Body of pancreas (tissue), 4 donors: ENCODE measurements around the gene S100A11. TPM values are rescaled to one million over a fixed set of nuclear protein-coding genes. Genes with fewer than 3 reads are reported as not detected.

ENCODE experiments used
- ATAC-seq: fragments of 150-250 bp; one replicate; pipeline ENCODE4 v1.9.1; 2016
- DNase-seq, 4 donors: peaks; one replicate each; pipeline ENCODE4 v3.0.0-alpha.2; 2019
- H3K27ac ChIP-seq, 4 donors: fragments of 200-600 bp; sonication (generic); 1 replicate in 3 of 4; 2 replicates in 1 of 4; pipeline versions ENCODE4 v1.5.1 to v1.6.1; 2016 to 2019; ENCODE audit warnings: mild to moderate bottlenecking in 1 of 4, mixed read lengths in 1 of 4, moderate library complexity in 1 of 4
- H3K27me3 ChIP-seq, 2 donors: fragments of 200-600 bp; sonication (generic); one replicate each; pipeline ENCODE4 v1.6.0; 2016; ENCODE audit warnings: mild to moderate bottlenecking in 1 of 2
- H3K36me3 ChIP-seq, 2 donors: fragments of 200-600 bp; sonication (generic); replicated peaks in 1 of 2; 2 replicates each; pipeline ENCODE4 v1.5.1; 2016; ENCODE audit warnings: low read depth in 2 of 2; ENCODE audit not compliant: insufficient read depth in 1 of 2
- H3K4me1 ChIP-seq: fragments of 200-600 bp; sonication (generic); one replicate; pipeline ENCODE4 v1.6.0; 2016
- H3K4me3 ChIP-seq, 2 donors: fragments of 200-600 bp; sonication (generic); 1 replicate in 1 of 2; 2 replicates in 1 of 2; pipeline ENCODE4 v1.5.1; 2016 to 2019
- H3K9me3 ChIP-seq, 3 donors: fragments of 200-600 bp; sonication (generic); 1 replicate in 2 of 3; 2 replicates in 1 of 3; pipeline ENCODE4 v1.5.1; 2016
- CTCF ChIP-seq, 7 experiments: fragments of 450-650 bp in 4 of 7; fragments of 200-600 bp in 3 of 7; sonication (generic) in 3 of 7; IDR thresholded peaks; one replicate each; pipeline ENCODE4 v1.5.1; 2016 to 2019; ENCODE audit warnings: antibody characterized with exemption in 7 of 7
- POLR2A ChIP-seq, 3 donors: fragments of 450-650 bp; IDR thresholded peaks; one replicate each; pipeline ENCODE4 v1.6.1; 2016; ENCODE audit warnings: antibody characterized with exemption in 3 of 3, mild to moderate bottlenecking in 2 of 3
- WGBS, 2 donors: methylation state at CpG; one replicate each; pipeline ENCODE4 v1.1.5; 2017; 5-methylcytosine and 5-hydroxymethylcytosine counted together
- intact Hi-C: fragments of 100-400 bp; cut with DNase I; formaldehyde crosslinking; loops from one replicate; pipeline ENCODE4 v1.15.1; 2023
- total RNA-seq, 2 donors: library from RNA; depleted of rRNA; stranded (reverse); fragments of >200 nt; gene quantifications; one replicate each; pipeline ENCODE4 v1.1.0, GENCODE V29; 2016

The S100A11 gene
- total RNA-seq, 2 donors from 2014 or later, result 76.1 to 101 TPM

GRCh38 chr1:151995774-151996173 is 41.0 kb downstream of the S100A11 start:
- Histone ChIP-seq H3K27me3 (no peaks in the 10 kb centered on the region), H3K36me3 (no peaks in the 10 kb centered on the region), H3K9me3 (no peaks in the 10 kb centered on the region), H3K4me1 (peaks cover 31% of the 10 kb centered on the region), H3K4me3 (no peak overlapping the region), H3K27ac (no peak overlapping the region)
- DNase-seq, result no peak
- intact Hi-C loops, result loop anchor here (5.0 kb wide), 1 partner anchor 58 kb away; no protein-coding TSS in a partner anchor
- WGBS, 2 donors, result 62 to 63% methylated on average over 2 of the region's 2 CpGs
- TF ChIP-seq CTCF (IDR thresholded peaks at IDR 0.05), result no peak
- no peak for TF ChIP-seq POLR2A (IDR thresholded peaks at IDR 0.05)
- no peak for ATAC-seq

GRCh38 chr1:151994956-151995355 is 41.8 kb downstream of the S100A11 start:
- Histone ChIP-seq H3K27me3 (no peaks in the 10 kb centered on the region), H3K4me1 (peaks cover 40% of the 10 kb centered on the region), H3K36me3 (no peaks in the 10 kb centered on the region), H3K4me3 (no peak overlapping the region), H3K9me3 (no peaks in the 10 kb centered on the region), H3K27ac (peak overlapping the region in 2 of 4 donors; percentile 89 to 94)
- DNase-seq (peak in 1 of 4 donors; percentile 36), ATAC-seq (no peak)
- 70 to 76% methylated on average over 6 of the region's 6 CpGs for WGBS, 2 donors
- no peak for TF ChIP-seq POLR2A (IDR thresholded peaks at IDR 0.05)
- TF ChIP-seq CTCF (IDR thresholded peaks at IDR 0.05), result no peak
- intact Hi-C loops, result loop anchor here (5.0 kb wide), 1 partner anchor 58 kb away; no protein-coding TSS in a partner anchor

- H3K9me3 ChIP-seq, result no peaks in the 10 kb centered on the region
- peak within 1 kb of the TSS; percentile 81 to 94 (median 88) for H3K27ac ChIP-seq
- H3K4me3 ChIP-seq, result peak within 1 kb of the TSS; percentile 27 to 39
- intact Hi-C loops, result no loop called here
- DNase-seq, result peak; percentile 65 to 79 (median 76)
- no peaks in the 10 kb centered on the region for H3K27me3 ChIP-seq
- H3K36me3 ChIP-seq, result no peaks in the 10 kb centered on the region
- WGBS, 2 donors, result 5% methylated on average over 27 to 63 of the region's 69 CpGs
- peaks cover 50% of the 10 kb centered on the region for H3K4me1 ChIP-seq
- peak in 1 of 7 experiments; percentile 14 for TF ChIP-seq CTCF (IDR thresholded peaks at IDR 0.05)
- TF ChIP-seq POLR2A (IDR thresholded peaks at IDR 0.05), result peak; percentile 63 to 72 (median 70)
- peak; percentile 72 for ATAC-seq
Observed at GRCh38 chr1:151993734-151994496, 42.9 kb downstream of the S100A11 start, which contains the start of gene S100A10. Gene S100A10, minus strand, starts transcription at chr1:151993859. Its CDS starts 7,629 bp downstream, at chr1:151986230.

- Histone ChIP-seq H3K27ac (peak overlapping the region; percentile 81 to 94 (median 88)), H3K4me1 (peaks cover 57% of the 10 kb centered on the region), H3K9me3 (no peaks in the 10 kb centered on the region), H3K36me3 (no peaks in the 10 kb centered on the region), H3K4me3 (peak overlapping the region; percentile 27 to 39), H3K27me3 (no peaks in the 10 kb centered on the region)
- no peak for TF ChIP-seq POLR2A (IDR thresholded peaks at IDR 0.05)
- no peak for TF ChIP-seq CTCF (IDR thresholded peaks at IDR 0.05)
- WGBS, 2 donors, result 7 to 8% methylated on average over 34 to 50 of the region's 50 CpGs
- DNase-seq (peak; percentile 23 to 42 (median 28)), ATAC-seq (peak; percentile 10)
- intact Hi-C loops, result no loop called here
Observed at GRCh38 chr1:151993084-151993733, 43.6 kb downstream of the S100A11 start.
